Neuronal stem cell (in vitro differentiated cells): ENCODE measurements around the gene HIPK2.

Experiments used
- DNase-seq: peaks from one replicate; pipeline ENCODE4 v3.0.0-alpha.2; 2013; ENCODE audit warnings: low spot score
- H2AFZ ChIP-seq: one replicate; pipeline ENCODE4 v1.6.1; 2013; ENCODE audit warnings: mild to moderate bottlenecking, low read length, inconsistent platforms
- H2AK5ac ChIP-seq: 2 replicates; pipeline ENCODE4 v1.6.1; 2013; ENCODE audit warnings: low read depth, mild to moderate bottlenecking, inconsistent platforms, low read length, moderate library complexity, mixed read lengths
- H2BK120ac ChIP-seq: 2 replicates; pipeline ENCODE4 v1.6.1; 2013; ENCODE audit warnings: low read depth, mild to moderate bottlenecking, inconsistent platforms, low read length, moderate library complexity, mixed read lengths
- H2BK12ac ChIP-seq: one replicate; pipeline ENCODE4 v1.6.1; 2013; ENCODE audit warnings: low read length, inconsistent platforms
- H2BK15ac ChIP-seq: 2 replicates; pipeline ENCODE4 v1.6.1; 2013; ENCODE audit warnings: mild to moderate bottlenecking, low read length, inconsistent platforms, mixed read lengths
- H2BK5ac ChIP-seq: one replicate; pipeline ENCODE4 v1.6.1; 2013; ENCODE audit warnings: inconsistent platforms, mild to moderate bottlenecking, low read length, moderate library complexity
- H3K14ac ChIP-seq: one replicate; pipeline ENCODE4 v1.6.1; 2013; ENCODE audit warnings: low read length, inconsistent platforms
- H3K18ac ChIP-seq: 2 replicates; pipeline ENCODE4 v1.6.1; 2013; ENCODE audit warnings: low read length, inconsistent platforms
- H3K23ac ChIP-seq: 2 replicates; pipeline ENCODE4 v1.6.1; 2013; ENCODE audit warnings: low read depth, mild to moderate bottlenecking, mixed read lengths, low read length, inconsistent platforms; ENCODE audit not compliant: poor library complexity
- H3K27ac ChIP-seq: replicated peaks from 3 replicates; pipeline ENCODE4 v1.5.1; 2013; ENCODE audit warnings: low read length, inconsistent platforms
- H3K27me3 ChIP-seq, 3 experiments: 2 replicates each; pipeline ENCODE4 v1.6.1; 2013; ENCODE audit warnings: low read length in 3 of 3, mild to moderate bottlenecking in 2 of 3, inconsistent platforms in 1 of 3, low read depth in 1 of 3, mixed read lengths in 1 of 3, moderate library complexity in 1 of 3; ENCODE audit not compliant: control insufficient read depth in 3 of 3, insufficient read depth in 3 of 3
- H3K36me3 ChIP-seq, 2 donors: replicated peaks in 1 of 2; 2 replicates each; pipeline ENCODE4 v1.6.1; 2013; ENCODE audit warnings: low read length in 2 of 2; ENCODE audit not compliant: control insufficient read depth in 2 of 2, insufficient read depth in 2 of 2
- H3K4ac ChIP-seq: 2 replicates; pipeline ENCODE4 v1.6.1; 2013; ENCODE audit warnings: inconsistent platforms, mild to moderate bottlenecking, low read length, moderate library complexity
- H3K4me1 ChIP-seq, 2 donors: 1 replicate in 1 of 2; 2 replicates in 1 of 2; pipeline ENCODE4 v1.6.1; 2013; ENCODE audit warnings: low read length in 2 of 2, low read depth in 1 of 2; ENCODE audit not compliant: control insufficient read depth in 2 of 2, insufficient read depth in 1 of 2
- H3K4me2 ChIP-seq: one replicate; pipeline ENCODE4 v1.6.1; 2013; ENCODE audit warnings: mild to moderate bottlenecking, low read length, inconsistent platforms; ENCODE audit not compliant: insufficient read depth, poor library complexity, severe bottlenecking
- H3K4me3 ChIP-seq, 2 donors: 2 replicates each; pipeline ENCODE4 v1.5.1; 2013; ENCODE audit warnings: low read length in 2 of 2, mild to moderate bottlenecking in 2 of 2, inconsistent platforms in 1 of 2, moderate library complexity in 1 of 2
- H3K79me1 ChIP-seq: one replicate; pipeline ENCODE4 v1.6.1; 2013; ENCODE audit warnings: low read depth, mild to moderate bottlenecking, inconsistent platforms, low read length, moderate library complexity
- H3K9ac ChIP-seq: one replicate; pipeline ENCODE4 v1.6.1; 2013; ENCODE audit warnings: mild to moderate bottlenecking, low read depth, low read length, inconsistent platforms; ENCODE audit not compliant: poor library complexity
- H3K9me3 ChIP-seq, 2 donors: replicated peaks in 1 of 2; 2 replicates each; pipeline versions ENCODE3 to v1.6.1; 2013; ENCODE audit warnings: low read length in 2 of 2, mild to moderate bottlenecking in 2 of 2, inconsistent platforms in 1 of 2, low read depth in 1 of 2, mixed read lengths in 1 of 2, moderate library complexity in 1 of 2; ENCODE audit not compliant: control insufficient read depth in 2 of 2, insufficient read depth in 1 of 2
- H4K8ac ChIP-seq: one replicate; pipeline ENCODE4 v1.6.1; 2013; ENCODE audit warnings: low read depth, mild to moderate bottlenecking, inconsistent platforms, low read length, moderate library complexity
- H4K91ac ChIP-seq: one replicate; pipeline ENCODE4 v1.6.1; 2013; ENCODE audit warnings: low read length, low read depth, mild to moderate bottlenecking, inconsistent platforms; ENCODE audit not compliant: poor library complexity
- WGBS, 2 donors: extraction: QIAGEN DNeasy Blood & Tissue Kit; methylation state at CpG; one replicate each; pipeline ENCODE4 v1.1.7; 2013; ENCODE audit warnings: missing lambda C conversion rate in 2 of 2, mixed read lengths in 1 of 2; ENCODE audit not compliant: insufficient read length in 2 of 2, insufficient replicate concordance in 1 of 2; ENCODE audit errors: extremely low coverage in 2 of 2; 5-methylcytosine and 5-hydroxymethylcytosine counted together

Gene HIPK2

DNA sequence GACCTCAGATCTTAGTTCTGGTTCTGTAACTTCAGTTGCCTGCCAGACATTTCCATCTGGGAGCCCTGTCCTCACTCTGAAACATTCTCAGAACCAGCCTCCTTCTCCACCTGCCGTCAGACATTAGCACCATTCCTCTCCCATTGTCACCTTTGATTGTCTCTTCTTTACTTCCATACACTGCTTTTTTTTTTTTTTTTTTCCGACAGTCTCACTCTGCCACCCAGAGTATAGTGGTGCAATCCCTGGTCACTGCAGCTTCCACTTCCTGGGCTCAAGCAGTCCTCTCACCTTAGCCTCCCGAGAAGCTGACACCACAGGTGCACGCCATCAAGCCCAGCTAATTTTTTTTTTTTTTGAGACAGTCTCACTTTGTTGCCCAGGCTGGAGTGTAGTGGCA lies 21.1 kb upstream of the HIPK2 start:
- Histone ChIP-seq H3K27ac (no peak overlapping the region), H3K18ac (no peak overlapping the region), H2BK12ac (no peak overlapping the region), H3K4me2 (no peak overlapping the region), H3K14ac (no peak overlapping the region), H3K4me3 (no peak overlapping the region), H2AFZ (no peak overlapping the region), H3K4me1 (peaks cover 0 to 2% of the 10 kb centered on the region in 2 donors), H2BK15ac (no peak overlapping the region), H3K27me3 (peaks cover 0 to 1% (median 0%) of the 10 kb centered on the region in 3 experiments), H4K91ac (no peak overlapping the region), H3K23ac (no peak overlapping the region), H3K9ac (no peak overlapping the region), H2AK5ac (no peak overlapping the region), H2BK120ac (no peak overlapping the region), H3K4ac (no peak overlapping the region), H3K9me3 (peaks cover 1 to 8% of the 10 kb centered on the region in 2 donors), H3K79me1 (no peaks in the 10 kb centered on the region), H3K36me3 (no peaks in the 10 kb centered on the region), H2BK5ac (no peak overlapping the region), H4K8ac (no peak overlapping the region)
- DNase-seq = no peak
- WGBS, 2 donors = no CpG with 5 or more reads among the region's 4 CpGs

DNA sequence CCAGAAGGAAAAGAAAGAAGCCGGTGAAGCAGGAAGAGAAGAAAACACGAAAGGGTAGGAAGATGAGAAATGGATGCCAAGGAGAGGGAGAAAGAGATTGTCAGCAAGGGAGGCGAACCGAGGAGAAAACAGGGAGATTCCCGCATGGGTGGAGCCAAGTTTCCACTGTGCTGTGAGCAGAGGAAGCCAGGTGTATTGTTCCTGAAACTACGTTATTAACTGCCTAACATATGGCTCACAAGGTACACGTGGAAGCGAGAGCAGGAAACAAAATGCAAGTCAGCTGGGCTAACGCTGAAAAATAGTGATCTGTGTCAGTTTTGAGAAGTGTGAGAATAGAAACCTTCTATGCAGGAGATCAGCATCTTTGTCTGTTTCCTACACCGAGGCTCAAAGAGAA lies 20.4 kb upstream of the HIPK2 start:
- DNase-seq = no peak
- Histone ChIP-seq H2BK15ac (no peak overlapping the region), H3K4ac (no peak overlapping the region), H4K91ac (no peak overlapping the region), H3K4me3 (no peak overlapping the region), H3K14ac (no peak overlapping the region), H2BK5ac (no peak overlapping the region), H4K8ac (no peak overlapping the region), H3K36me3 (no peaks in the 10 kb centered on the region), H3K9ac (no peak overlapping the region), H3K27ac (no peak overlapping the region), H3K4me1 (peaks cover 0 to 2% of the 10 kb centered on the region in 2 donors), H3K9me3 (peaks cover 1% of the 10 kb centered on the region in 2 donors), H2BK12ac (no peak overlapping the region), H3K4me2 (no peak overlapping the region), H3K23ac (no peak overlapping the region), H3K27me3 (peaks cover 0 to 1% (median 0%) of the 10 kb centered on the region in 3 experiments), H3K18ac (no peak overlapping the region), H2AK5ac (no peak overlapping the region), H2BK120ac (no peak overlapping the region), H3K79me1 (no peaks in the 10 kb centered on the region), H2AFZ (no peak overlapping the region)
- no CpG with 5 or more reads among the region's 10 CpGs for WGBS, 2 donors

DNA sequence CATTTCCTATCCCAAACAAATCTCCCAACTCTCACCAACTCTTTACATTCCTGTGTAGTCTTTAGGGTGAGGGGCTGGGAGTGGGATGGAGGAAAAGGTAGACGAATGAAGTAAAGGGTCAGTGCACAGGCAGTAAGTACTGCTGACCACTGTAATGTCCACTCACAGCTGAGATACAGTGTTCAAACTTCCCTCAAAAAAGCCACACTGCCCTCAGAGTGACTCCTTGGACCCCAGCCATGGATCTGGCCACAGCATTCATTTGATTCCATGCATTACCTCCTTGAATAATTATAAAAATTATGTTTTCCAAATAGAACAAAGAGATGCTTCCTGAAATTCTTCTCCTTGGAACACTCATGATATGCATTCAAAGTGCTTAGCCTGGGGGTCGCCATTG lies 19.8 kb upstream of the HIPK2 start:
- DNase-seq = no peak
- H3K36me3 ChIP-seq = no peaks in the 10 kb centered on the region
- H3K4ac ChIP-seq = no peak overlapping the region
- H3K23ac ChIP-seq = no peak overlapping the region
- no peak overlapping the region for H3K27ac ChIP-seq
- H4K91ac ChIP-seq = no peak overlapping the region
- no peak overlapping the region for H3K4me3 ChIP-seq
- H3K4me1 ChIP-seq = peaks cover 0 to 2% of the 10 kb centered on the region in 2 donors
- H2BK12ac ChIP-seq = no peak overlapping the region
- H3K18ac ChIP-seq = no peak overlapping the region
- H3K9ac ChIP-seq = no peak overlapping the region
- H2BK120ac ChIP-seq = no peak overlapping the region
- no peak overlapping the region for H2AK5ac ChIP-seq
- no peak overlapping the region for H4K8ac ChIP-seq
- H2BK5ac ChIP-seq = no peak overlapping the region
- H3K4me2 ChIP-seq = no peak overlapping the region
- H2AFZ ChIP-seq = no peak overlapping the region
- H3K9me3 ChIP-seq = peaks cover 0 to 1% of the 10 kb centered on the region in 2 donors
- no CpG with 5 or more reads among the region's 2 CpGs for WGBS, 2 donors
- H2BK15ac ChIP-seq = no peak overlapping the region
- H3K14ac ChIP-seq = no peak overlapping the region
- no peaks in the 10 kb centered on the region for H3K79me1 ChIP-seq
- peaks cover 0 to 1% (median 0%) of the 10 kb centered on the region in 3 experiments for H3K27me3 ChIP-seq

- Histone ChIP-seq H3K27ac (no peak overlapping the region), H3K4ac (no peak overlapping the region), H3K9ac (no peak overlapping the region), H2BK5ac (no peak overlapping the region), H3K36me3 (peaks cover 0 to 4% of the 10 kb centered on the region in 2 donors), H2BK15ac (no peak overlapping the region), H3K27me3 (no peaks in the 10 kb centered on the region), H2BK120ac (no peak overlapping the region), H3K4me1 (no peaks in the 10 kb centered on the region), H4K8ac (no peak overlapping the region), H2AK5ac (no peak overlapping the region), H3K9me3 (peaks cover 0 to 1% of the 10 kb centered on the region in 2 donors), H3K79me1 (no peaks in the 10 kb centered on the region), H3K14ac (no peak overlapping the region), H3K18ac (no peak overlapping the region), H3K4me3 (no peak overlapping the region), H3K4me2 (no peak overlapping the region), H4K91ac (no peak overlapping the region), H2AFZ (no peak overlapping the region), H2BK12ac (no peak overlapping the region), H3K23ac (no peak overlapping the region)
- DNase-seq = no peak
- no CpG with 5 or more reads among the region's 7 CpGs for WGBS, 2 donors
Observed at GRCh38 chr7:139791316-139791715, 13.5 kb upstream of the HIPK2 start.
